Diencephalon (tissue), 1 donor: Measurements from ENCODE around the gene TNP2. TPM values are rescaled to one million over a fixed set of nuclear protein-coding genes. Genes with fewer than 3 reads are reported as not detected.

Experiments used
- small RNA-seq: library from RNA; depleted of rRNA; stranded (forward); fragments of <200 nt; gene quantifications from one replicate; pipeline ENCODE3, GENCODE V24; 2014
- total RNA-seq: library from RNA; depleted of rRNA; stranded (reverse); fragments of >200 nt; gene quantifications from one replicate; pipeline ENCODE4 v1.2.3, GENCODE V29; 2014

Gene TNP2
- total RNA-seq: not detected

DNA sequence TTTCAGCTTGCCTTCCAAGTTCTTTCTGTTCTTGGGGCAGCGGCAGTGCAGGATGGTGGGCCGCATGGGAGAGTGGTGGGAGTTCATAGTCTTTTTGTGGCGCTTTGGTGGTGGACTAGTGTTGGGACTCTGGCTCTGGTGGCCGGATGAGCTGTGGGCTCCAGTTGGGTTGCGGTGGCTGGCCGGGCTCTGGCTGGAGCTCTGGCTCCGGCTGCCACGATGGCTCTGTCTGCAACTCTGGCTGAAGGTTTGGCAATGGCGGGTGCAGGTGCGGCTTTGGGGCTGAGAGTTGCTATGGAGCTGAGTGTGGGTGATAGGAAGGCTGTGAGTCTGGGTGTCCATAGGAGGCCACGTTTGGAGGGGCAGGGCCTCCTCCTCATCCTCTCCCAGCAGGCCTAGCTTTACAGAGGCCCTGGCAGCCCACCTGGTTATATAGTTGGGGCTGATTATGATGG, at the start of gene TNP2:
TSS of gene TNP2 (minus strand) at position 405 of the 455 bp plus-strand sequence. CDS start at position 342, 63 bp downstream.

GRCh38 chr16:11280616-11281522, 11.7 kb upstream of the TNP2 start, which contains the start of gene PRM1:
Gene PRM1, minus strand, starts transcription at chr16:11281330. Its CDS starts 92 bp downstream, at chr16:11281238.

GRCh38 chr16:11276143-11276895, 7.2 kb upstream of the TNP2 start, which contains the start of gene PRM2:
Gene PRM2, minus strand, starts transcription at chr16:11276480. Its CDS starts 110 bp downstream, at chr16:11276370.

DNA sequence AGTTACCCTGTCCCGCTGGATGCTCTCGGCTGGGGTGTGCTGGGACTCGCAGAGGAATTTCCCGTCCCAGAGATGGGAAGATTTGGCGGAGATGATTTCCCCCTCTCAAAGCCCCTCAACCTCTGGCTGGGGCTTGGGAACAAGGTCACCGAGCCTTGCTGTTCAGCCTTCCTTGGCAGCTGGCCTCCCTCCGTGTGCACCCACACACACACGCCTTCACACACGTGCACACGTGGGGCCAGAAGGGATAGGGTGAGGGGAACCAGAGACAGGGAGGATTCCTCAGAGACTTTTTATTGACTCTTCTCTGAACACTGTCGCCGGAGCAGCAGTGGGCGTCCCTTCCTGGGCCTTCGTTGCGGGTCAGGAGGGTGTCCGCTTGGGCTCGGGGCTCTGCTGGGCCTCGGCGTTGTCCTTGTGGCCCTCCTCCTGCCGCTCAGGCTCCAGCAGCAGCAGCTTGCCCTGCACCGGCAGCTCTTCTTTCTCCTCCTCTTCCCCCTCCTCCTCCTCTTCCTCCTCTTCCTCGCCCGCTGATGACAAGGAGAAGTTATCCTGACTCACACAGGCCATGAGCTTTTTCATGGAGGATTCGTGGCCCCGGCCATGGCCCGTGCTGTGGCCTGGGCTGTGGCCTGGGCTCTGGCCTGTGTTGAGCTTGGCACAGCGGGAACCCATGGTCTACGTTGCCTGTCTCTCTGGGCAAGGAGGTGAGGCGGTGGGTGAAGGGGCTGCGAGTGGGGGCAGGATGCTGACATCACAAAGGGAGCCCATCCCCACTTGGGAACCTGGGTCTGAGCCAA, 4.0 kb upstream of the TNP2 start, which contains the start of gene PRM3:
TSS of gene PRM3 (minus strand) at position 709 of the 800 bp plus-strand sequence. CDS start at position 675, 34 bp downstream.

GRCh38 chr16:11255737-11256660, 13.1 kb downstream of the TNP2 start, which contains the start of gene SOCS1:
Gene SOCS1, minus strand, starts transcription at chr16:11256204. Its CDS starts 726 bp downstream, at chr16:11255478.

Small RNAs within 50 kb of the gene (small RNA-seq; reads per million reads assigned to genes)
- not detected for gene MIR548H2
- not detected for gene RF00019
- gene RF00554: not detected

Other genes with a start within 250 kb of the TNP2 start
- 1.8 TPM for gene SOCS1, start 13.1 kb downstream of the TNP2 start, total RNA-seq
- gene PRM3, start 4.3 kb upstream of the TNP2 start, total RNA-seq: not detected
- gene PRM2, start 7.2 kb upstream of the TNP2 start, total RNA-seq: not detected
- not detected for gene PRM1, start 12.0 kb upstream of the TNP2 start, total RNA-seq
- 4.6 TPM for gene RMI2, start 76.1 kb upstream of the TNP2 start, total RNA-seq